ENCODE results near the gene SLC35D1.

SLC35D1 gene

GRCh38 chr1:67053785-67054772 lies at the start of gene SLC35D1:
SLC35D1 (minus strand) TSS chr1:67054148; CDS start chr1:67054013, 135 bp downstream.
- H3K4me3 ChIP-seq (ENCODE audit: low read length): peak within 1 kb of the TSS; percentile 99
- peaks cover 8% of the 10 kb centered on the region for H3K4me1 ChIP-seq (ENCODE audit: low read length)
- peak within 1 kb of the TSS; percentile 85 for H3K27ac ChIP-seq (ENCODE audit: low read length)
- no peaks in the 10 kb centered on the region for H3K9me3 ChIP-seq (ENCODE audit: insufficient read depth, low read length)
- H3K4me2 ChIP-seq (ENCODE audit: low read length): peak within 1 kb of the TSS; percentile 87
- H3K36me3 ChIP-seq (replicated peaks; ENCODE audit: low read depth, low read length): peaks cover 3% of the 10 kb centered on the region
- no peaks in the 10 kb centered on the region for H4K20me1 ChIP-seq (ENCODE audit: insufficient read depth, low read length)
- peaks cover 14% of the 10 kb centered on the region for H3K79me2 ChIP-seq (ENCODE audit: low read length)
- H2AFZ ChIP-seq (ENCODE audit: low read depth, low read length): peak within 1 kb of the TSS; percentile 100
- no peak for TF ChIP-seq EZH2phosphoT487 (IDR thresholded peaks at IDR 0.05; ENCODE audit: low read depth)
- TF ChIP-seq, protein P1, sequence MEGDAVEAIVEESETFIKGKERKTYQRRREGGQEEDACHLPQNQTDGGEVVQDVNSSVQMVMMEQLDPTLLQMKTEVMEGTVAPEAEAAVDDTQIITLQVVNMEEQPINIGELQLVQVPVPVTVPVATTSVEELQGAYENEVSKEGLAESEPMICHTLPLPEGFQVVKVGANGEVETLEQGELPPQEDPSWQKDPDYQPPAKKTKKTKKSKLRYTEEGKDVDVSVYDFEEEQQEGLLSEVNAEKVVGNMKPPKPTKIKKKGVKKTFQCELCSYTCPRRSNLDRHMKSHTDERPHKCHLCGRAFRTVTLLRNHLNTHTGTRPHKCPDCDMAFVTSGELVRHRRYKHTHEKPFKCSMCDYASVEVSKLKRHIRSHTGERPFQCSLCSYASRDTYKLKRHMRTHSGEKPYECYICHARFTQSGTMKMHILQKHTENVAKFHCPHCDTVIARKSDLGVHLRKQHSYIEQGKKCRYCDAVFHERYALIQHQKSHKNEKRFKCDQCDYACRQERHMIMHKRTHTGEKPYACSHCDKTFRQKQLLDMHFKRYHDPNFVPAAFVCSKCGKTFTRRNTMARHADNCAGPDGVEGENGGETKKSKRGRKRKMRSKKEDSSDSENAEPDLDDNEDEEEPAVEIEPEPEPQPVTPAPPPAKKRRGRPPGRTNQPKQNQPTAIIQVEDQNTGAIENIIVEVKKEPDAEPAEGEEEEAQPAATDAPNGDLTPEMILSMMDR (IDR thresholded peaks at IDR 0.05; ENCODE audit: low read depth, low read length): no peak
- peak within 1 kb of the TSS; percentile 96 for H3K9ac ChIP-seq (ENCODE audit: low read length)
- no peaks in the 10 kb centered on the region for H3K27me3 ChIP-seq (ENCODE audit: low read depth, low read length)

- H3K27me3 ChIP-seq (ENCODE audit: low read depth, low read length): no peaks in the 10 kb centered on the region
- no peaks in the 10 kb centered on the region for H3K79me2 ChIP-seq (ENCODE audit: low read length)
Observed at GRCh38 chr1:67103548-67103947, 49.6 kb upstream of the SLC35D1 start.

DNA sequence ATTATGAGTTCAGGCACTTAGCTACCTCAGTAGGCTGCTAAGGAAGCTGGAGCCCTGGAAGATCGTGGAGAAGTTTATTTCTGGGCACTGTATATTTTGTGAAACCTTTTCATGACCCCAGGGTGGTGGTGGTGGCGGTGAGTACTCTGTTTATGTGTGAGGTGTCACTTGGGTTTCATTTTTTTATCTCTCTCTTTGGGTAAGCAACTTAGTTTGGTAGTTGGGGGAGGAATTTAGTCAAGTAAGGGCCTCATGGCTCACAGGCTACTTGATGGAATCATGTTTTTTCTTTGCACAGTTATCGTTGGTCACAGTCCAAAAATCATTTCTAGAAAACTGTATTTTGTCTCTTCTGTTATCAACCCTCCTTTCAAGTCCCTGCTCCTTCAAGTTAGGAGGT lies 46.9 kb upstream of the SLC35D1 start:
- TF ChIP-seq, protein P1 (IDR thresholded peaks at IDR 0.05; ENCODE audit: low read depth, low read length): no peak
- Histone ChIP-seq H4K20me1 (ENCODE audit: insufficient read depth, low read length) (no peaks in the 10 kb centered on the region), H3K79me2 (ENCODE audit: low read length) (no peaks in the 10 kb centered on the region), H3K9ac (ENCODE audit: low read length) (no peak overlapping the region), H3K4me1 (ENCODE audit: low read length) (no peaks in the 10 kb centered on the region), H3K36me3 (replicated peaks; ENCODE audit: low read depth, low read length) (no peaks in the 10 kb centered on the region), H3K4me2 (ENCODE audit: low read length) (no peak overlapping the region), H3K4me3 (ENCODE audit: low read length) (no peak overlapping the region), H2AFZ (ENCODE audit: low read depth, low read length) (no peak overlapping the region), H3K27me3 (ENCODE audit: low read depth, low read length) (no peaks in the 10 kb centered on the region), H3K27ac (ENCODE audit: low read length) (no peak overlapping the region), H3K9me3 (ENCODE audit: insufficient read depth, low read length) (no peaks in the 10 kb centered on the region)

More at GRCh38 chr1:67103548-67103947, 49.6 kb upstream of the SLC35D1 start:
- H3K27ac ChIP-seq (ENCODE audit: low read length): no peak overlapping the region
- H4K20me1 ChIP-seq (ENCODE audit: insufficient read depth, low read length): no peaks in the 10 kb centered on the region
- H3K9ac ChIP-seq (ENCODE audit: low read length): no peak overlapping the region
- no peak overlapping the region for H3K4me2 ChIP-seq (ENCODE audit: low read length)
- H3K9me3 ChIP-seq (ENCODE audit: insufficient read depth, low read length): no peaks in the 10 kb centered on the region
- H3K4me3 ChIP-seq (ENCODE audit: low read length): no peak overlapping the region
- TF ChIP-seq, protein P1 (IDR thresholded peaks at IDR 0.05; ENCODE audit: low read depth, low read length): no peak
- no peak for TF ChIP-seq EZH2phosphoT487 (IDR thresholded peaks at IDR 0.05; ENCODE audit: low read depth)
- H3K4me1 ChIP-seq (ENCODE audit: low read length): no peaks in the 10 kb centered on the region
- H3K36me3 ChIP-seq (replicated peaks; ENCODE audit: low read depth, low read length): no peaks in the 10 kb centered on the region
- H2AFZ ChIP-seq (ENCODE audit: low read depth, low read length): no peak overlapping the region

DNA sequence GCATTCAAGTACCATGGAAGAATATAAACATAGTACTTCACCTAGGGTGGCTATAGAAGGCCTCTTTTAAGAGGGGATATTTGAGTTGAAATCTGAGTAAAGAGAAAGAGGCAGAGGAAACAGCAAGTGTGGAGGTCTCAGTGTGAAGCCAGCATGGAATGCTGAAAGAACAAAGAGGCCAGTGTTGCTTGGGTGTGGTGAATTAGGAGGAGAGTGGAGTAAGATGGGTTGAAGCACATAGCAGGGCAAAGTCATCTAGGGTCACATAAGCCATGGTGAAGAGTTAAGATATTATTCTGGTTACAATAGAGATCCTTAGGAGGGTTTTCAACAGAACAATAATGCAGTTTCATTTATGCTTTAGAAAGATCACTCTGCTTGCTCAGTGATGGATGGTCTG lies 43.4 kb upstream of the SLC35D1 start:
- H3K9me3 ChIP-seq (ENCODE audit: insufficient read depth, low read length): no peaks in the 10 kb centered on the region
- no peak overlapping the region for H3K27ac ChIP-seq (ENCODE audit: low read length)

More for the DNA sequence above, 43.4 kb upstream of the SLC35D1 start:
- Histone ChIP-seq H3K4me3 (ENCODE audit: low read length) (no peak overlapping the region), H3K4me2 (ENCODE audit: low read length) (no peak overlapping the region), H3K79me2 (ENCODE audit: low read length) (no peaks in the 10 kb centered on the region), H2AFZ (ENCODE audit: low read depth, low read length) (no peak overlapping the region), H3K36me3 (replicated peaks; ENCODE audit: low read depth, low read length) (no peaks in the 10 kb centered on the region), H3K4me1 (ENCODE audit: low read length) (no peaks in the 10 kb centered on the region), H3K27me3 (ENCODE audit: low read depth, low read length) (no peaks in the 10 kb centered on the region), H3K9ac (ENCODE audit: low read length) (no peak overlapping the region), H4K20me1 (ENCODE audit: insufficient read depth, low read length) (no peaks in the 10 kb centered on the region)
- TF ChIP-seq EZH2phosphoT487 (IDR thresholded peaks at IDR 0.05; ENCODE audit: low read depth): no peak
- TF ChIP-seq, protein P1 (IDR thresholded peaks at IDR 0.05; ENCODE audit: low read depth, low read length): no peak

All from OCI-LY3 (cell line).